ENCODE measurements around the gene CD300LB.
"Not testable (repeated sequence)": the region's sequence is repeated elsewhere in the genome, so short reads cannot be mapped to it uniquely, and the experiment has no call there.

The CD300LB gene

DNA sequence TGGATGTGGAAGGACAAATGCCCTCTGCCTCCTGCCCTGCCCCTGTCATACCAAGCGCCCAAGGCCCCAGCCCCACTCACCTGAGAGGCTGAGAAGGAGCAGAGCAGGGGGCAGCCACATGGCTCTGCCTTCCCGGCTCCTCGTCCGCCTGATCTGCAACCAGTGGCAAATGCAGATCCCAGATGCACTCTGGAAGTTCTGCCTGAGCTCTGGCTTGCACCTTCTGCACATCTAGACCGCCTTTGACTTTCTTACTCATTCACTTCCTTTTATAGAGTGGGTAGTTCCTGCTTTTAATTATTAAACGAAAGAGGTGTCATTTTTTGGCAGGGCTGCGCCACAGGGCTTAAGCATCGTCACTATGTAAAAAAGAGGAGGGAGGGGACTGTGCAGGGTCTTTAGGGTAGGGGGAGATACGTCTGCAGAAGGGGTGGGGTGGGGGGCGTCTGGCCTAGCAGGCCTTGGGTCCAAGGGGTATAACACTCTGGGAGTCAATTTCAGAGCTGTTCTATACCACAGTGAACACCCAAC, at the start of gene CD300LB:
Gene CD300LB (minus strand): TSS at position 245 of the 531 bp plus-strand sequence. CDS start 125 bp downstream, at position 120.
- TF ChIP-seq ZNF274 (IDR thresholded peaks at IDR 0.05; ENCODE audit: low read depth, low read length), result no peak
- no peak within 1 kb of the TSS for H3K4me3 ChIP-seq (ENCODE audit: low read length)

DNA sequence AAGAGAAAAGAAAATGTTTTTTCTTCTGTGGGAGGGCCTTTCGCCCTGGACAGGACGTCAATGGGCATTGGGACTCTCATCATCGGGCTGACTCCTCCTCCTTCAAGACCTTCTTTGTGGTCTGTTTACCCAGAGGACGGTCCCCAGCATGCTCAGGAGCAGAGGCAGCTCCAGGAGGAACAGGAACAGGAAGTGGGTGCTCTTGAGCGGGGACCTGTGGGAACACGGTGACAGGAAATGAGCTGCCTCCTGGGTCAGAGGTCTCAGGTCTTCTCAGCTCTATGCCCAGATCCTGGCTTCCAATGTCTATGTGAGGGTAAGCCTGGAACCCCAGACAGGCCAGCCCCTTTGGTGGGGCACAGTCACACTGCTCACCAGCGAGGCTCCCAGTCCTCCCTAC, 48.6 kb upstream of the CD300LB start:
- no peak overlapping the region for H3K4me3 ChIP-seq (ENCODE audit: low read length)
- no peak for TF ChIP-seq ZNF274 (IDR thresholded peaks at IDR 0.05; ENCODE audit: low read depth, low read length)

DNA sequence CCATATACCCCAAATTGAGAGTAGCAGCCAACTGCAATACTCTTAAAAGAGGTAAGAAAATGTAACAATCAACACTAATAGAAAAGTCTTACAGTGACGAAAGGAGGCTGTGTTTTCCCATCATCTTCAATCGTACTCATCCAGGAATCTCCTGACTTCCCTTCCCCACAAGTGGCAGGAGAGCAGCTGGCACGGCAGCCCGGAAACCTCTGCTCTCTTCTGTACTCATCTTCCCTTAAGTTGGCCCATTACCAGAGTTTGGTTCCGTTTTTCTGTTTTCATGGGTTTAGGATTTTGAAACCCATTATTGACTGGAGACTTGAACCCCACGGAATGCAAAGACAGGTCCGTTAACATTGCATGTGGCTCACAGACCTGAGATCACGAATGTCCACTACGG, 47.7 kb upstream of the CD300LB start:
- no peak for TF ChIP-seq ZNF274 (IDR thresholded peaks at IDR 0.05; ENCODE audit: low read depth, low read length)
- no peak overlapping the region for H3K4me3 ChIP-seq (ENCODE audit: low read length)

DNA sequence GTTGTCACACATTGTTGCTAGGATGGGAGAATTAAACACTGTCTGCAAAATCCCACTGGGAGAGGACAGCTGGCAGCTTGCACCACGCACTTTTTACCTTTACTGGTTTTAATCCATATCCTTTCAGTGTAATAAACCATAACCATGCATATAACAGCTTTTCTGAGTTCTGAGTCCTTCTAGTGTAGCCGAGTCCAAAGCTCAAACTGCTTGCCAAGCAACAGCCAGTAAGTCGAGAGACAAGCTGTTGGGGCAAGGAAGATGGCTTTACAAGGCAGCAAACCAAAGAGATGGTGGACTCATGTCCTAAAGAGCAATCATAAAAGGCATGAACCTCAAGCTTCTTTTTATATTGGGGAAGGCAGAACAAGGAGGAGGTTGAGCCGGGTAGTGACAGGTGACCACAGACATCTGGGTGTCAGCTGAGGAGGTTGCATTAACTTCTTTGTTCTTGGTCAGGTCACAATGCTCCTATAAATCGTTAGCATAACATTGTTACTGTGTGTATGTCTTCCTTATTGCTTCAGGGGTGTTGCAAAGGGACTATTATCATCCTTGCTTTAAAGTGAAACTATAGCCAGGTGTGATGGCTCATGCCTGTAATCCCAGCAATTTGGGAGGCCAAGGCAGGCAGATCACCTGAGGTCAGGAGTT, 43.3 kb upstream of the CD300LB start:
- no peak for TF ChIP-seq ZNF274 (IDR thresholded peaks at IDR 0.05; ENCODE audit: low read depth, low read length)
- no peak overlapping the region for H3K4me3 ChIP-seq (ENCODE audit: low read length)

- not testable (repeated sequence) for H3K4me3 ChIP-seq (ENCODE audit: low read length)
Measured at GRCh38 chr17:74573635-74574034, 42.4 kb upstream of the CD300LB start.

GRCh38 chr17:74573169-74573568, 41.9 kb upstream of the CD300LB start:
- no peak for TF ChIP-seq ZNF274 (IDR thresholded peaks at IDR 0.05; ENCODE audit: low read depth, low read length)

DNA sequence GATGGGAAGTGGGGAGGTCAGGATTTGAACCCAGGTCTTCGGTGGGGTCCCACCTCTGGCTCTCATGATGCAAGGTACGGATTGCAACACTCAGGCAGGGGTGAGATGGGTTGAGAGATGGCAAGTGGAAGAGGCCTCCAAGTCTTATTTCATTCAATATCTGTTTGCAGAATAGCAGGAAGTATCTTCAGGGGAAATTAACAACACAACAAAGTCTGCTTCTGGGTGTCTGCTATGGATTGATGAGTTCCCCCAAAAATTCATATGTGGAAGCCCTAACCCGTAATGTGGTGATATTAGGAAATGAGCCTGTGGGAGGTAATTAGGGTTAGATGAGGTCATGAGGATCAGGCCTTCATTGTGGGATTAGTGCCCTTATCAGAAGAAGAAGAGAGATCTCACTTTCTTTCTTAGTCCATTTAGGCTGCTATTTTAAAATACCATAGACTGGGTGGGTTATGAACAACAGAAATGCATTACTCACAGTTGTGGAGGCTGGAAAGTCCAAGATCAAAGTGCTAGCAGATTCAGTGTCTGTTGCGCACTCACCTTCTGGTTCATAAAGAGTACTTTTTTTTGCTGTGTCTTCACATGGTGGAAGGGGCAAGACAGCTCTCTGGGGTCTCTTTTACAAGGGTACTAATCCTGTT, 40.5 kb upstream of the CD300LB start:
- TF ChIP-seq ZNF274 (IDR thresholded peaks at IDR 0.05; ENCODE audit: low read depth, low read length), result no peak
- H3K4me3 ChIP-seq (ENCODE audit: low read length), result no peak overlapping the region

More at GRCh38 chr17:74573169-74573568, 41.9 kb upstream of the CD300LB start:
- no peak overlapping the region for H3K4me3 ChIP-seq (ENCODE audit: low read length)

GRCh38 chr17:74569020-74570003, 38.0 kb upstream of the CD300LB start:
- TF ChIP-seq ZNF274 (IDR thresholded peaks at IDR 0.05; ENCODE audit: low read depth, low read length), result no peak
- no peak overlapping the region for H3K4me3 ChIP-seq (ENCODE audit: low read length)

DNA sequence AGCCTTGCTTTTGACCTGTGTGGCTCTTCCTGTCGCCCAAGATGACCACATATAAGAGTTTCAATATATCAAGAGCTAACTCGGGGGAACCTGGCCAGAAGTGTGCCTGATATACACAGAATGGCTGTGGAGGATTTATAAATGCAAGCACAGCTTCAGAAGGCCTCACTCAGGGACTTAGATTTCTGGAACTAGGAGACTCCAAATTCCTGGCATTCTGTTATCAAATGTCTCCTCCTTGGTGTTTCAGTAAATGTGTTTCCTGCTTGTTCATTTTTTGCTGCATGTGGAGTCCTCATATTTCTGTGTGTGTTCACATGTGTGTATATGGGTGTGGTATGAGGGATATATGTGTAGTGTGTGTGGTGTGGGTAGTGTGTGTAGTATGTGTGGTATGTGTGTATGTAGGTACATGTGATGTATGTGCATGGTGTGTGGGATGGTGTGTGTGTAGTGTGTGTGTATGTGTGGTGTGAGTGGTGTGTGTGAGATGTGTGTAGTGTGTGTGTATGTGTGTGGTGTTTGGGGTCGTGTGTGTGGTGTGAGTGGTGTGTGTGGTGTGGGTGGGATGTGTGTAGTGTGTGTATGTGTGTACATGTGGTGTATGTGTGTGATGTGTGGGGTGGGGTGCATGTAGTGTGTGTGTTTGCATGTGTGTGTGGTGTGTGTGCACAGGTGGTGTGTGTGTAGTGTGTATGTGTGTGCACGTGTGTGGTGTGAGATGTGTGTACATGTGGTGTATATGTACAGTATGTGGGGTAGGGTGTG, 37.0 kb upstream of the CD300LB start:
- H3K4me3 ChIP-seq (ENCODE audit: low read length), result no peak overlapping the region
- TF ChIP-seq ZNF274 (IDR thresholded peaks at IDR 0.05; ENCODE audit: low read depth, low read length), result no peak

GRCh38 chr17:74567397-74567796, 36.1 kb upstream of the CD300LB start, which contains the start of gene CD300H:
Gene CD300H (minus strand): TSS chr17:74567509.
- H3K4me3 ChIP-seq (ENCODE audit: low read length), result no peak within 1 kb of the TSS
- TF ChIP-seq ZNF274 (IDR thresholded peaks at IDR 0.05; ENCODE audit: low read depth, low read length), result no peak

- TF ChIP-seq ZNF274 (IDR thresholded peaks at IDR 0.05; ENCODE audit: low read depth, low read length), result no peak
- H3K4me3 ChIP-seq (ENCODE audit: low read length), result no peak overlapping the region
Measured at GRCh38 chr17:74566132-74566753, 35.0 kb upstream of the CD300LB start.

GRCh38 chr17:74565126-74565525, 33.9 kb upstream of the CD300LB start:
- H3K4me3 ChIP-seq (ENCODE audit: low read length), result no peak overlapping the region
- no peak for TF ChIP-seq ZNF274 (IDR thresholded peaks at IDR 0.05; ENCODE audit: low read depth, low read length)

- no peak for TF ChIP-seq ZNF274 (IDR thresholded peaks at IDR 0.05; ENCODE audit: low read depth, low read length)
Measured at GRCh38 chr17:74563358-74563757, 32.1 kb upstream of the CD300LB start.

More at GRCh38 chr17:74563358-74563757, 32.1 kb upstream of the CD300LB start:
- H3K4me3 ChIP-seq (ENCODE audit: low read length), result no peak overlapping the region

Data from GM08714 (cell line).